Measurements from ENCODE around the gene SFXN3.

SFXN3 gene

DNA sequence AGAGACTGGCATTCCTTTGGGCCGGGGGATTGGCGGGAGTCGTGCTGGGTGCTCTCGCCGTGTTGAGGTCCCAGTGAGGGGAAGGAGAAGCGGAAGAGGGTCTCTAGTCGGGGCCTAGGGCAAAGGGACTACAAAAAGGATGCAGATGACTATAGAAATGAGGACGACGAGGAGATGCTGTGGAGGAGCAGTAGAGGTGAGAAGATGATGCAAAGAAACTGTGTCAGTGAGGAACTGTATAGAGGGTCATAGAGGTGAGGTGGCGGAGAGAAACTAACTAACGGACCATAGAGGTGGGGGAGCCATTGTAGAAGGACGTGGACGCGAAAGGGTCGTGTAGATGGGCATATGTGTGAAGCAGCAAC lies 43.4 kb upstream of the SFXN3 start:
- H3K36me3 ChIP-seq (replicated peaks; ENCODE audit: insufficient read depth, low read length): peaks cover 8% of the 10 kb centered on the region; the same call in 1 of the 2 replicates
- peak overlapping the region; percentile 100 for H2AFZ ChIP-seq (ENCODE audit: low read length)
- H4K20me1 ChIP-seq (ENCODE audit: insufficient read depth, low read length): no peaks in the 10 kb centered on the region
- peak overlapping the region; percentile 83 for H3K9ac ChIP-seq (ENCODE audit: low read length)
- H3K79me2 ChIP-seq (ENCODE audit: low read length): peaks cover 58% of the 10 kb centered on the region
- peak overlapping the region; percentile 100 for H3K4me3 ChIP-seq (ENCODE audit: low read length)
- peaks cover 21% of the 10 kb centered on the region for H3K4me1 ChIP-seq (ENCODE audit: low read length)
- 0 out of 2 replicates have a peak, but pooled peaks cover 4% of the 10 kb centered on the region for H3F3A ChIP-seq (ENCODE audit: insufficient read depth, low read length)
- H3K9me2 ChIP-seq (replicated peaks; ENCODE audit: insufficient read depth, low read length): no peaks in the 10 kb centered on the region
- H3K27me3 ChIP-seq (replicated peaks; ENCODE audit: insufficient read depth, low read length): no peaks in the 10 kb centered on the region
- TF ChIP-seq EZH2phosphoT487 (IDR thresholded peaks at IDR 0.05; ENCODE audit: low read length) (no peak), EZH2 (optimal IDR thresholded peaks at IDR 0.05; ENCODE audit: low read depth, low read length) (no peak)
- TF ChIP-seq, protein P1, sequence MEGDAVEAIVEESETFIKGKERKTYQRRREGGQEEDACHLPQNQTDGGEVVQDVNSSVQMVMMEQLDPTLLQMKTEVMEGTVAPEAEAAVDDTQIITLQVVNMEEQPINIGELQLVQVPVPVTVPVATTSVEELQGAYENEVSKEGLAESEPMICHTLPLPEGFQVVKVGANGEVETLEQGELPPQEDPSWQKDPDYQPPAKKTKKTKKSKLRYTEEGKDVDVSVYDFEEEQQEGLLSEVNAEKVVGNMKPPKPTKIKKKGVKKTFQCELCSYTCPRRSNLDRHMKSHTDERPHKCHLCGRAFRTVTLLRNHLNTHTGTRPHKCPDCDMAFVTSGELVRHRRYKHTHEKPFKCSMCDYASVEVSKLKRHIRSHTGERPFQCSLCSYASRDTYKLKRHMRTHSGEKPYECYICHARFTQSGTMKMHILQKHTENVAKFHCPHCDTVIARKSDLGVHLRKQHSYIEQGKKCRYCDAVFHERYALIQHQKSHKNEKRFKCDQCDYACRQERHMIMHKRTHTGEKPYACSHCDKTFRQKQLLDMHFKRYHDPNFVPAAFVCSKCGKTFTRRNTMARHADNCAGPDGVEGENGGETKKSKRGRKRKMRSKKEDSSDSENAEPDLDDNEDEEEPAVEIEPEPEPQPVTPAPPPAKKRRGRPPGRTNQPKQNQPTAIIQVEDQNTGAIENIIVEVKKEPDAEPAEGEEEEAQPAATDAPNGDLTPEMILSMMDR (IDR thresholded peaks at IDR 0.05; ENCODE audit: low read length): no peak
- H3K9me3 ChIP-seq (replicated peaks; ENCODE audit: insufficient read depth, low read length): no peaks in the 10 kb centered on the region
- peak overlapping the region; percentile 99 for H3K4me2 ChIP-seq (ENCODE audit: low read depth, low read length)
- H3K27ac ChIP-seq (ENCODE audit: low read length): peak overlapping the region; percentile 67; the same call in 1 of the 2 replicates
- peak; percentile 5 for DNase-seq

DNA sequence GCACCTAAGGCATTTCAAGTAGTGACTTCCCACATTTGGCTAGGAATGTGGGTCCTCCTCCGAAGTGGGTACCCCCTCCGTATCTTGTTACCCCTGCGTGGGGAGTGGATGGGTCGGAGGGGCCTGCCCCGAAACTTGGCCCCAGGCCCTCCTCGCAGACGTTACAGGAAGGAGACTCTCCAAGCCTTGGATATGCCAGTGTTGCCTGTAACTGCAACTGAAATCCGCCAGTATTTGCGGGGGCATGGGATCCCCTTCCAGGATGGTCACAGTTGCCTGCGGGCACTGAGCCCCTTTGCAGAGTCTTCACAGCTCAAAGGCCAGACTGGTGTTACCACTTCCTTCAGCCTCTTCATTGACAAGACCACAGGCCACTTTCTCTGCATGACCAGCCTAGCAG lies 42.9 kb upstream of the SFXN3 start:
- Histone ChIP-seq H3K27me3 (replicated peaks; ENCODE audit: insufficient read depth, low read length) (no peaks in the 10 kb centered on the region), H3K27ac (ENCODE audit: low read length) (no peak overlapping the region), H3K36me3 (replicated peaks; ENCODE audit: insufficient read depth, low read length) (peaks cover 8% of the 10 kb centered on the region; the same call in 1 of the 2 replicates), H3F3A (ENCODE audit: insufficient read depth, low read length) (0 out of 2 replicates have a peak, but pooled peaks cover 4% of the 10 kb centered on the region), H3K4me3 (ENCODE audit: low read length) (peak overlapping the region; percentile 100), H3K79me2 (ENCODE audit: low read length) (peaks cover 58% of the 10 kb centered on the region), H3K9me2 (replicated peaks; ENCODE audit: insufficient read depth, low read length) (no peaks in the 10 kb centered on the region), H2AFZ (ENCODE audit: low read length) (no peak overlapping the region), H3K9me3 (replicated peaks; ENCODE audit: insufficient read depth, low read length) (no peaks in the 10 kb centered on the region), H3K9ac (ENCODE audit: low read length) (peak overlapping the region; percentile 83), H4K20me1 (ENCODE audit: insufficient read depth, low read length) (no peaks in the 10 kb centered on the region), H3K4me2 (ENCODE audit: low read depth, low read length) (peak overlapping the region; percentile 99), H3K4me1 (ENCODE audit: low read length) (peaks cover 21% of the 10 kb centered on the region)
- DNase-seq: peak; percentile 2
- TF ChIP-seq EZH2phosphoT487 (IDR thresholded peaks at IDR 0.05; ENCODE audit: low read length) (no peak), EZH2 (optimal IDR thresholded peaks at IDR 0.05; ENCODE audit: low read depth, low read length) (no peak)
- TF ChIP-seq, protein P1 (IDR thresholded peaks at IDR 0.05; ENCODE audit: low read length): no peak

DNA sequence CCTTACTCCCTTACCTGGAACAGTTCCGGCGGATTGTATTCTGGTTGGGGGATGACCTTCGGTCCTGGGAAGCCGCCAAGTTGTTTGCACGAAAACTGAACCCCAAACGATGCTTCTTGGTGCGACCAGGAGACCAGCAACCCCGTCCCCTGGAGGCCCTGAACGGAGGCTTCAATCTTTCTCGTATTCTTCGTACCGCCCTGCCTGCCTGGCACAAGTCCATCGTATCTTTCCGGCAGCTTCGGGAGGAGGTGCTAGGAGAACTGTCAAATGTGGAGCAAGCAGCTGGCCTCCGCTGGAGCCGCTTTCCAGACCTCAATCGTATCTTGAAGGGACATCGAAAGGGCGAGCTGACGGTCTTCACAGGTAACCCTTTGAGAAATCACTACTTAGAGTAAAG lies 41.9 kb upstream of the SFXN3 start:
- H3K9ac ChIP-seq (ENCODE audit: low read length): no peak overlapping the region
- TF ChIP-seq, protein P1 (IDR thresholded peaks at IDR 0.05; ENCODE audit: low read length): no peak
- no peak overlapping the region for H3K27ac ChIP-seq (ENCODE audit: low read length)
- peak overlapping the region; percentile 99; the same call in 1 of the 2 replicates for H3K4me2 ChIP-seq (ENCODE audit: low read depth, low read length)
- H2AFZ ChIP-seq (ENCODE audit: low read length): no peak overlapping the region
- H3K36me3 ChIP-seq (replicated peaks; ENCODE audit: insufficient read depth, low read length): peaks cover 8% of the 10 kb centered on the region; the same call in 1 of the 2 replicates
- peak; percentile 0 for DNase-seq
- H3K4me3 ChIP-seq (ENCODE audit: low read length): no peak overlapping the region
- H3K79me2 ChIP-seq (ENCODE audit: low read length): peaks cover 58% of the 10 kb centered on the region
- no peaks in the 10 kb centered on the region for H3K27me3 ChIP-seq (replicated peaks; ENCODE audit: insufficient read depth, low read length)
- peaks cover 21% of the 10 kb centered on the region for H3K4me1 ChIP-seq (ENCODE audit: low read length)
- H4K20me1 ChIP-seq (ENCODE audit: insufficient read depth, low read length): no peaks in the 10 kb centered on the region
- peaks cover 11% of the 10 kb centered on the region; the same call in 1 of the 2 replicates for H3F3A ChIP-seq (ENCODE audit: insufficient read depth, low read length)
- H3K9me2 ChIP-seq (replicated peaks; ENCODE audit: insufficient read depth, low read length): no peaks in the 10 kb centered on the region
- H3K9me3 ChIP-seq (replicated peaks; ENCODE audit: insufficient read depth, low read length): no peaks in the 10 kb centered on the region
